Vagina (tissue), 2 donors: Measurements from ENCODE around the gene MAP6D1. TPM values are rescaled to one million over a fixed set of nuclear protein-coding genes. Genes with fewer than 3 reads are reported as not detected.

Source experiments
- DNase-seq, 2 donors: peaks; one replicate each; pipeline ENCODE4 v3.0.0-alpha.2; 2017; ENCODE audit errors: extremely low spot score in 2 of 2
- H3K27ac ChIP-seq: fragments of 200-600 bp; sonication (generic); one replicate; pipeline ENCODE4 v1.5.1; 2019
- H3K27me3 ChIP-seq: fragments of 200-600 bp; sonication (generic); one replicate; pipeline ENCODE4 v1.5.1; 2019
- H3K36me3 ChIP-seq, 2 donors: fragments of 200-600 bp; sonication (generic); one replicate each; pipeline ENCODE4 v1.5.1; 2017 to 2019
- H3K4me1 ChIP-seq: fragments of 200-600 bp; sonication (generic); one replicate; pipeline ENCODE4 v1.5.1; 2019
- H3K4me3 ChIP-seq, 2 donors: fragments of 200-600 bp; sonication (generic); 1 replicate in 1 of 2; 2 replicates in 1 of 2; pipeline ENCODE4 v1.5.1; 2016 to 2019
- H3K9me3 ChIP-seq: fragments of 200-600 bp; sonication (generic); one replicate; pipeline ENCODE4 v1.5.1; 2019
- CTCF ChIP-seq, 3 experiments: fragments of 450-650 bp in 2 of 3; fragments of 200-600 bp in 1 of 3; sonication (generic) in 1 of 3; IDR thresholded peaks; one replicate each; pipeline ENCODE4 v1.5.1; 2017 to 2019; ENCODE audit warnings: antibody characterized with exemption in 3 of 3, mild to moderate bottlenecking in 2 of 3, moderate library complexity in 2 of 3
- POLR2A ChIP-seq, 2 donors: fragments of 450-650 bp; IDR thresholded peaks; one replicate each; pipeline ENCODE4 v1.6.1; 2017; ENCODE audit warnings: antibody characterized with exemption in 2 of 2, mild to moderate bottlenecking in 2 of 2, moderate library complexity in 2 of 2
- POLR2AphosphoS5 ChIP-seq, 2 donors: sonication (generic); formaldehyde crosslinking; IDR thresholded peaks; one replicate each; pipeline ENCODE4 v1.9.0; 2017; ENCODE audit warnings: antibody characterized with exemption in 2 of 2, mild to moderate bottlenecking in 2 of 2, low read depth in 1 of 2; ENCODE audit not compliant: insufficient read depth in 1 of 2
- intact Hi-C: fragments of 100-400 bp; cut with DNase I; formaldehyde crosslinking; loops from one replicate; pipeline ENCODE4 v1.15.1; 2023
- total RNA-seq: library from RNA; depleted of rRNA; stranded (reverse); fragments of >200 nt; gene quantifications from one replicate; pipeline ENCODE4 v1.2.3, GENCODE V29; 2016

Gene MAP6D1
- total RNA-seq, 1 donor from 2014 or later: not detected

- Histone ChIP-seq H3K27ac (no peak overlapping the region), H3K4me3 (peak overlapping the region; percentile 53 to 57), H3K27me3 (no peaks in the 10 kb centered on the region), H3K9me3 (no peaks in the 10 kb centered on the region), H3K36me3 (peaks cover 0 to 3% of the 10 kb centered on the region in 2 donors), H3K4me1 (peaks cover 22% of the 10 kb centered on the region)
- no peak for TF ChIP-seq POLR2AphosphoS5 (IDR thresholded peaks at IDR 0.05; ENCODE audit: insufficient read depth in 1 of 2, low read depth in 1 of 2)
- TF ChIP-seq CTCF (IDR thresholded peaks at IDR 0.05): no peak
- no peak for TF ChIP-seq POLR2A (IDR thresholded peaks at IDR 0.05)
- no peak for DNase-seq
- intact Hi-C loops: no loop called here
Measured at GRCh38 chr3:183824761-183825455, 469 bp downstream of the MAP6D1 start.

DNA sequence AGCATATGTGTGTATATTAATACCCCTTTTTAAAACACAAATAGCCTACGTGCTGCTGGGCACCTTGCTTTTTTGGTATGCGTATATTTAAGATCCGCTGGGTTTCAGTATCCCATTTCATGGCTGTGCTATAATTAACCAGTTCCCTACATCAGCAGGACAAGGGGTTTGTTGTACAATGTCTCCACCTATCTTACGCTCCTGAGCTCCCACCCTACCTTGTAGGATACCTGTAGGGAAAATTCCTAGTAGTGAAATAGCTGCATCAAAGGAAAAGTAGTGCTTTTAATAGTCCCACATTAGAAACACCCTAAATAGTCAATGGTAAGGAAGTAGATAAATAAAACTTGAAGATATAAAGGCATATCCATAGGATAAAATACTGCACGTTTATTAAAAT lies 1.4 kb downstream of the MAP6D1 start:
- intact Hi-C loops: no loop called here
- TF ChIP-seq CTCF (IDR thresholded peaks at IDR 0.05) (no peak), POLR2A (IDR thresholded peaks at IDR 0.05) (no peak), POLR2AphosphoS5 (IDR thresholded peaks at IDR 0.05; ENCODE audit: insufficient read depth in 1 of 2, low read depth in 1 of 2) (no peak)
- H3K27me3 ChIP-seq: no peaks in the 10 kb centered on the region
- no peaks in the 10 kb centered on the region for H3K36me3 ChIP-seq
- DNase-seq: no peak
- H3K4me1 ChIP-seq: peaks cover 22% of the 10 kb centered on the region
- no peak overlapping the region for H3K27ac ChIP-seq
- no peaks in the 10 kb centered on the region for H3K9me3 ChIP-seq
- no peak overlapping the region for H3K4me3 ChIP-seq

GRCh38 chr3:183822631-183823030 lies 2.7 kb downstream of the MAP6D1 start:
- Histone ChIP-seq H3K4me1 (peaks cover 22% of the 10 kb centered on the region), H3K9me3 (no peaks in the 10 kb centered on the region), H3K27me3 (no peaks in the 10 kb centered on the region), H3K27ac (no peak overlapping the region), H3K36me3 (no peaks in the 10 kb centered on the region), H3K4me3 (no peak overlapping the region)
- TF ChIP-seq CTCF (IDR thresholded peaks at IDR 0.05): no peak
- TF ChIP-seq POLR2A (IDR thresholded peaks at IDR 0.05): no peak
- no peak for TF ChIP-seq POLR2AphosphoS5 (IDR thresholded peaks at IDR 0.05; ENCODE audit: insufficient read depth in 1 of 2, low read depth in 1 of 2)
- intact Hi-C loops: no loop called here
- DNase-seq: no peak

DNA sequence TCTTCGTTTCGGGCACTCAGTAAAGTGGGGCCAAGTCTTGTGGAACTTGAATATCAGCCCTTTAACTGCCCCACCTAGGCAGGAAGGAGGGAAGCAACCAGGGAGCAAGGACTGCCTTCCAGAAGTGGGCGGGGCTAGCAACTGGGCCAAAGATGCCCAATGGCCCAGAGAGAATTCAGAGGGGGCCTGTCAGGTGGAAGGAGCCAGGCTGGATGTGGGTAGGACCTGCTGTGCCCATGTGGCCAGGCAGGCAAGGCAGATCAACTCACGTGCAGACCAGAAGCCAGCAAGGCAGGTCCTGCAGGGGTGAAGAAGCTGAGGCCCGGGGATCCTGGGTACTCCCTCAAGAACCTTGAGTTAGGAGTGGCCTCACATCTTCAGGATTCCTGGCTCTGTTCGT lies 5.5 kb downstream of the MAP6D1 start:
- no peaks in the 10 kb centered on the region for H3K27me3 ChIP-seq
- no peaks in the 10 kb centered on the region for H3K36me3 ChIP-seq
- H3K27ac ChIP-seq: no peak overlapping the region
- TF ChIP-seq POLR2AphosphoS5 (IDR thresholded peaks at IDR 0.05; ENCODE audit: insufficient read depth in 1 of 2, low read depth in 1 of 2) (no peak), POLR2A (IDR thresholded peaks at IDR 0.05) (no peak), CTCF (IDR thresholded peaks at IDR 0.05) (no peak)
- DNase-seq: no peak
- no peak overlapping the region for H3K4me3 ChIP-seq
- peaks cover 10% of the 10 kb centered on the region for H3K4me1 ChIP-seq
- intact Hi-C loops: no loop called here
- no peaks in the 10 kb centered on the region for H3K9me3 ChIP-seq
